Vagina (tissue), 2 donors: ENCODE measurements around the gene MB21D2.

Source experiments
- CTCF ChIP-seq, 3 experiments: fragments of 450-650 bp in 2 of 3; fragments of 200-600 bp in 1 of 3; sonication (generic) in 1 of 3; IDR thresholded peaks; one replicate each; pipeline ENCODE4 v1.5.1; 2017 to 2019; ENCODE audit warnings: antibody characterized with exemption in 3 of 3, mild to moderate bottlenecking in 2 of 3, moderate library complexity in 2 of 3
- POLR2A ChIP-seq, 2 donors: fragments of 450-650 bp; IDR thresholded peaks; one replicate each; pipeline ENCODE4 v1.6.1; 2017; ENCODE audit warnings: antibody characterized with exemption in 2 of 2, mild to moderate bottlenecking in 2 of 2, moderate library complexity in 2 of 2
- POLR2AphosphoS5 ChIP-seq, 2 donors: sonication (generic); formaldehyde crosslinking; IDR thresholded peaks; one replicate each; pipeline ENCODE4 v1.9.0; 2017; ENCODE audit warnings: antibody characterized with exemption in 2 of 2, mild to moderate bottlenecking in 2 of 2, low read depth in 1 of 2; ENCODE audit not compliant: insufficient read depth in 1 of 2

- TF ChIP-seq POLR2AphosphoS5 (IDR thresholded peaks at IDR 0.05; ENCODE audit: insufficient read depth in 1 of 2, low read depth in 1 of 2) (no peak), CTCF (IDR thresholded peaks at IDR 0.05) (no peak), POLR2A (IDR thresholded peaks at IDR 0.05) (no peak)
Measured at GRCh38 chr3:192901435-192901834, 16.2 kb downstream of the MB21D2 start.
